Ammon's horn (tissue), 1 donor: ENCODE measurements around the gene EXOC1L.

Source experiments
- DNase-seq: peaks from one replicate; pipeline ENCODE4 v3.0.0-alpha.2; 2016; ENCODE audit warnings: low spot score

Gene EXOC1L

DNA sequence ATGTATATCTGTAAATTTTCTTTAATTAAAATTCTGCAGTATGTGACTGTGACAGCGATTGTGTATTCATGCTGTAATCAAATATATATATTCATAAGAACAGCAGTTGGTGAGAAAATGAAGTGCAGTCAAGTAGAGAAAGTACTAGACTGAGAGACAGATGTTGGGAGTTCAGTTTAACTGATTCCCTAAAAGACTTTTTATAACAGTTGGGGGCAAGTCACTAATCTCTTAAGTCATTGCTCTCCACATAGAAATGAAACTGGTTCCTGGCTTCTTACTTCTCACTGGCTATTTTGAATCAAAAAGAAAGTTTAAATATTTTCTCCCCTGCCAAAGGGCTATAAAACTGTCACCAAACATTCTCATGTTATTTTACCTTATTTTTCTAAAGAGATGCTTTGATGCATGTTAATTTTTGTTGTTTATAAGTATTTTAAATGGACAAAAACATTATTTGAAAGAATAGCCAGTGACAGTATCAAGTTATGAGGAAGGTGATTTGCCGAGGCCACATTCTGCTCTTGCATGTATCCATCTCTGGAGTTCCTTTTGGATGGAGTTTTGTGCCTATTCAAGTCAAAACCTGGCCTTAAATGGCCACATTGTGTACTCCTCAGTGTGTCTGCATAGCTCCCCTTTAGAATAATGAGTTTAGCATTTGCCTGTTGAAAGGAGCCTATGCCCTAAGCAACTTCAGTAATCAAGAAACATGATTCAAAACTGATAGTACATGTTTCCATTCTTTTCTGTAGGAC lies 64.7 kb downstream of the EXOC1L start:
- DNase-seq, result no peak

DNA sequence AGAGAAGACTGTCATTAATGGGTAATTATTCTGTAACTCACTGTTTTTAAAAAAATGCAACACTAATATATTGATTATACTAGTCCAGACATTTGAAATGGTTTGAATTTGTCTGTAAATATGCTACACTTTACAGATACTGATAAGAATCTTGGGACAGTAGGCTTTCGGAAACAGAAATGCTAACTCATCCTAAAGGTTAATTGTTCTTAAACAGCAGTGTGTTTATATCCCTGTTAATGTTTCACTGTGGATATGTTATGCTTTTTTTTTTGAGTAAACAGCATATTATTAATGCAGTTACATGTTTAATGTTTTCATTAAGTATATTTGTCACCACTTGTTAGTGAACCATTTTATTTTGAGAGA lies 65.2 kb downstream of the EXOC1L start:
- no peak for DNase-seq
